Dendritic cell treated with granulocyte-macrophage colony-stimulating factor and Interleukin-4, amounts not matched to agents 40 ng/mL and 50 ng/mL, for 4 days (primary cell): ENCODE measurements around the gene ACTL7A.

Experiments used
- H3K27ac Mint-ChIP-seq: one replicate; pipeline ENCODE4 v1.8.0; 2022; ENCODE audit warnings: mild to moderate bottlenecking, mixed read lengths
- H3K27me3 Mint-ChIP-seq: one replicate; pipeline ENCODE4 v1.8.0; 2022; ENCODE audit warnings: mild to moderate bottlenecking, mixed read lengths
- H3K36me3 Mint-ChIP-seq: one replicate; pipeline ENCODE4 v1.8.0; 2022; ENCODE audit warnings: low read depth, mixed read lengths
- H3K4me1 Mint-ChIP-seq: one replicate; pipeline ENCODE4 v1.8.0; 2022; ENCODE audit warnings: low read depth, mixed read lengths
- H3K4me3 Mint-ChIP-seq: one replicate; pipeline ENCODE4 v1.8.0; 2022; ENCODE audit warnings: mild to moderate bottlenecking, moderate library complexity, mixed read lengths
- H3K9me3 Mint-ChIP-seq: one replicate; pipeline ENCODE4 v1.8.0; 2022; ENCODE audit warnings: mixed read lengths
- intact Hi-C: fragments of 100-400 bp; cut with micrococcal nuclease; formaldehyde crosslinking; loops from one replicate; pipeline ENCODE4 v1.15.0; 2022

ACTL7A gene

GRCh38 chr9:108861997-108862396 lies at the start of gene ACTL7A:
Gene ACTL7A, plus strand, starts transcription at chr9:108862266. Its CDS starts 57 bp downstream, at chr9:108862323.
- Mint-ChIP-seq H3K4me3 (no peak within 1 kb of the TSS), H3K27me3 (no peaks in the 10 kb centered on the region), H3K36me3 (no peaks in the 10 kb centered on the region), H3K9me3 (no peaks in the 10 kb centered on the region), H3K27ac (no peak within 1 kb of the TSS), H3K4me1 (peaks cover 15% of the 10 kb centered on the region)
- intact Hi-C loops: no loop called here

- intact Hi-C loops: no loop called here
- Mint-ChIP-seq H3K27me3 (no peaks in the 10 kb centered on the region), H3K27ac (no peak overlapping the region), H3K36me3 (no peaks in the 10 kb centered on the region), H3K4me1 (peaks cover 39% of the 10 kb centered on the region), H3K9me3 (peaks cover 10% of the 10 kb centered on the region), H3K4me3 (no peak overlapping the region)
Measured at GRCh38 chr9:108812396-108813025, 49.6 kb upstream of the ACTL7A start.

- Mint-ChIP-seq H3K4me1 (peaks cover 53% of the 10 kb centered on the region), H3K9me3 (peaks cover 10% of the 10 kb centered on the region), H3K27me3 (no peaks in the 10 kb centered on the region), H3K36me3 (no peaks in the 10 kb centered on the region), H3K27ac (no peak overlapping the region), H3K4me3 (no peak overlapping the region)
- intact Hi-C loops: no loop called here
Measured at GRCh38 chr9:108813951-108814601, 48.0 kb upstream of the ACTL7A start.

- intact Hi-C loops: no loop called here
- peaks cover 57% of the 10 kb centered on the region for H3K4me1 Mint-ChIP-seq
- H3K9me3 Mint-ChIP-seq: peaks cover 10% of the 10 kb centered on the region
- H3K36me3 Mint-ChIP-seq: no peaks in the 10 kb centered on the region
- H3K27me3 Mint-ChIP-seq: no peaks in the 10 kb centered on the region
- H3K4me3 Mint-ChIP-seq: no peak overlapping the region
- no peak overlapping the region for H3K27ac Mint-ChIP-seq
Measured at GRCh38 chr9:108815156-108815555, 46.9 kb upstream of the ACTL7A start.

- Mint-ChIP-seq H3K36me3 (no peaks in the 10 kb centered on the region), H3K4me3 (no peak overlapping the region), H3K9me3 (peaks cover 10% of the 10 kb centered on the region), H3K27me3 (no peaks in the 10 kb centered on the region), H3K27ac (peak overlapping the region; percentile 68), H3K4me1 (peaks cover 66% of the 10 kb centered on the region)
- intact Hi-C loops: no loop called here
Measured at GRCh38 chr9:108816037-108816436, 46.0 kb upstream of the ACTL7A start.

- peaks cover 8% of the 10 kb centered on the region for H3K36me3 Mint-ChIP-seq
- peaks cover 26% of the 10 kb centered on the region for H3K9me3 Mint-ChIP-seq
- intact Hi-C loops: no loop called here
- H3K27me3 Mint-ChIP-seq: no peaks in the 10 kb centered on the region
- H3K4me1 Mint-ChIP-seq: peaks cover 22% of the 10 kb centered on the region
- H3K27ac Mint-ChIP-seq: no peak overlapping the region
- no peak overlapping the region for H3K4me3 Mint-ChIP-seq
Measured at GRCh38 chr9:108823829-108824228, 38.2 kb upstream of the ACTL7A start.

- Mint-ChIP-seq H3K4me1 (peaks cover 23% of the 10 kb centered on the region), H3K36me3 (no peaks in the 10 kb centered on the region), H3K27ac (peak overlapping the region; percentile 2), H3K9me3 (no peaks in the 10 kb centered on the region), H3K4me3 (no peak overlapping the region), H3K27me3 (no peaks in the 10 kb centered on the region)
- intact Hi-C loops: no loop called here
Measured at GRCh38 chr9:108830272-108830671, 31.8 kb upstream of the ACTL7A start.

GRCh38 chr9:108831496-108832178 lies 30.4 kb upstream of the ACTL7A start:
- Mint-ChIP-seq H3K36me3 (no peaks in the 10 kb centered on the region), H3K27me3 (no peaks in the 10 kb centered on the region), H3K9me3 (peaks cover 8% of the 10 kb centered on the region), H3K27ac (no peak overlapping the region), H3K4me1 (peaks cover 36% of the 10 kb centered on the region), H3K4me3 (no peak overlapping the region)
- intact Hi-C loops: no loop called here

- peaks cover 8% of the 10 kb centered on the region for H3K9me3 Mint-ChIP-seq
- H3K27me3 Mint-ChIP-seq: no peaks in the 10 kb centered on the region
- peaks cover 36% of the 10 kb centered on the region for H3K4me1 Mint-ChIP-seq
- intact Hi-C loops: no loop called here
- H3K27ac Mint-ChIP-seq: no peak overlapping the region
- H3K4me3 Mint-ChIP-seq: no peak overlapping the region
- H3K36me3 Mint-ChIP-seq: no peaks in the 10 kb centered on the region
Measured at GRCh38 chr9:108832179-108832500, 29.9 kb upstream of the ACTL7A start.

- no peak overlapping the region for H3K4me3 Mint-ChIP-seq
- H3K4me1 Mint-ChIP-seq: peaks cover 32% of the 10 kb centered on the region
- H3K27ac Mint-ChIP-seq: no peak overlapping the region
- peaks cover 8% of the 10 kb centered on the region for H3K9me3 Mint-ChIP-seq
- intact Hi-C loops: no loop called here
- H3K27me3 Mint-ChIP-seq: no peaks in the 10 kb centered on the region
- no peaks in the 10 kb centered on the region for H3K36me3 Mint-ChIP-seq
Measured at GRCh38 chr9:108834959-108835665, 27.0 kb upstream of the ACTL7A start.

GRCh38 chr9:108835831-108836230 lies 26.2 kb upstream of the ACTL7A start:
- peaks cover 8% of the 10 kb centered on the region for H3K9me3 Mint-ChIP-seq
- no peaks in the 10 kb centered on the region for H3K27me3 Mint-ChIP-seq
- no peak overlapping the region for H3K27ac Mint-ChIP-seq
- H3K36me3 Mint-ChIP-seq: no peaks in the 10 kb centered on the region
- no peak overlapping the region for H3K4me3 Mint-ChIP-seq
- intact Hi-C loops: no loop called here
- H3K4me1 Mint-ChIP-seq: peaks cover 25% of the 10 kb centered on the region

GRCh38 chr9:108836319-108836718 lies 25.7 kb upstream of the ACTL7A start:
- H3K9me3 Mint-ChIP-seq: peaks cover 8% of the 10 kb centered on the region
- H3K36me3 Mint-ChIP-seq: no peaks in the 10 kb centered on the region

GRCh38 chr9:108836781-108837180 lies 25.3 kb upstream of the ACTL7A start:
- H3K36me3 Mint-ChIP-seq: no peaks in the 10 kb centered on the region
- H3K4me1 Mint-ChIP-seq: peaks cover 23% of the 10 kb centered on the region
- no peak overlapping the region for H3K27ac Mint-ChIP-seq
- H3K27me3 Mint-ChIP-seq: no peaks in the 10 kb centered on the region
- intact Hi-C loops: no loop called here
- H3K4me3 Mint-ChIP-seq: no peak overlapping the region
- H3K9me3 Mint-ChIP-seq: peaks cover 8% of the 10 kb centered on the region

More at GRCh38 chr9:108836319-108836718, 25.7 kb upstream of the ACTL7A start:
- Mint-ChIP-seq H3K27ac (no peak overlapping the region), H3K4me3 (no peak overlapping the region), H3K4me1 (peaks cover 23% of the 10 kb centered on the region), H3K27me3 (no peaks in the 10 kb centered on the region)
- intact Hi-C loops: no loop called here

- no peaks in the 10 kb centered on the region for H3K36me3 Mint-ChIP-seq
- no peaks in the 10 kb centered on the region for H3K27me3 Mint-ChIP-seq
- intact Hi-C loops: no loop called here
- no peak overlapping the region for H3K27ac Mint-ChIP-seq
- peaks cover 8% of the 10 kb centered on the region for H3K9me3 Mint-ChIP-seq
- H3K4me3 Mint-ChIP-seq: no peak overlapping the region
- H3K4me1 Mint-ChIP-seq: peaks cover 28% of the 10 kb centered on the region
Measured at GRCh38 chr9:108837530-108837929, 24.5 kb upstream of the ACTL7A start.
